Breast epithelium (tissue), 3 donors: ENCODE data around the gene MGAT5.

ENCODE experiments used
- POLR2A ChIP-seq: fragments of 450-650 bp; IDR thresholded peaks from one replicate; pipeline ENCODE4 v1.6.1; 2016; ENCODE audit warnings: antibody characterized with exemption, mild to moderate bottlenecking, moderate library complexity
- TF ChIP-seq, protein P1 (sequence below), 3 donors: fragments of 450-650 bp; IDR thresholded peaks; one replicate each; pipeline ENCODE4 v1.5.1; 2016 to 2017; ENCODE audit warnings: antibody characterized with exemption in 3 of 3, mild to moderate bottlenecking in 3 of 3, moderate library complexity in 3 of 3

DNA sequence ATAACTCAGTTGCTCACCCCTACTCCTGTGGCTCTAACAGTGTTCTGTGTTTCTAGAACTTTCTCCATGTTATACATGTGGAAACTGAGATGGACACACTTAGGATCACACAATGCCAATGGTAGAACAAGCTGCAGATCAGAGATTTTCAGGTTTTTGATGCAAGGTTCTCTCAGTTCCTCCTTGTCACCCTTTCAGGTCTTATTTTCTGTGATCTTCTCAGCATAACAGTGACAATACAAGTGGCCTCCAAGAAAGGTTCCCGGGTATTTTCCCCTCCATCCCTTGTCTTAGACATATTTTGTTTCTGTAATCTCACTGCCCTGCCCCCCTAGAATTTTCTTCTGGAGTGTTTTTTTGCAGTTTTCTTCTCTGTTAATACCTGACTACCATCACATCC is 6.2 kb upstream of the MGAT5 start:
- no peak for TF ChIP-seq POLR2A
- TF ChIP-seq, protein P1, sequence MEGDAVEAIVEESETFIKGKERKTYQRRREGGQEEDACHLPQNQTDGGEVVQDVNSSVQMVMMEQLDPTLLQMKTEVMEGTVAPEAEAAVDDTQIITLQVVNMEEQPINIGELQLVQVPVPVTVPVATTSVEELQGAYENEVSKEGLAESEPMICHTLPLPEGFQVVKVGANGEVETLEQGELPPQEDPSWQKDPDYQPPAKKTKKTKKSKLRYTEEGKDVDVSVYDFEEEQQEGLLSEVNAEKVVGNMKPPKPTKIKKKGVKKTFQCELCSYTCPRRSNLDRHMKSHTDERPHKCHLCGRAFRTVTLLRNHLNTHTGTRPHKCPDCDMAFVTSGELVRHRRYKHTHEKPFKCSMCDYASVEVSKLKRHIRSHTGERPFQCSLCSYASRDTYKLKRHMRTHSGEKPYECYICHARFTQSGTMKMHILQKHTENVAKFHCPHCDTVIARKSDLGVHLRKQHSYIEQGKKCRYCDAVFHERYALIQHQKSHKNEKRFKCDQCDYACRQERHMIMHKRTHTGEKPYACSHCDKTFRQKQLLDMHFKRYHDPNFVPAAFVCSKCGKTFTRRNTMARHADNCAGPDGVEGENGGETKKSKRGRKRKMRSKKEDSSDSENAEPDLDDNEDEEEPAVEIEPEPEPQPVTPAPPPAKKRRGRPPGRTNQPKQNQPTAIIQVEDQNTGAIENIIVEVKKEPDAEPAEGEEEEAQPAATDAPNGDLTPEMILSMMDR (IDR thresholded peaks at IDR 0.05) = no peak
